Type B pancreatic cell (in vitro differentiated cells): Measurements from ENCODE around the gene CIAO2B. TPM values are rescaled to one million over a fixed set of nuclear protein-coding genes. Genes with fewer than 3 reads are reported as not detected.
"Not testable (repeated sequence)": the region's sequence is repeated elsewhere in the genome, so short reads cannot be mapped to it uniquely, and the experiment has no call there.

Experiments used
- DNase-seq: peaks from one replicate; pipeline ENCODE4 v3.0.0; 2021; ENCODE audit warnings: mixed read lengths; ENCODE audit not compliant: unreplicated experiment; ENCODE audit errors: extremely low spot score
- H3K27ac Mint-ChIP-seq: 2 replicates; pipeline ENCODE4 v1.8.0; 2021; ENCODE audit warnings: mild to moderate bottlenecking, mixed read lengths
- H3K27me3 Mint-ChIP-seq: 2 replicates; pipeline ENCODE4 v1.8.0; 2021; ENCODE audit warnings: mixed read lengths
- H3K36me3 Mint-ChIP-seq: 2 replicates; pipeline ENCODE4 v1.8.0; 2021; ENCODE audit warnings: mixed read lengths
- H3K4me1 Mint-ChIP-seq: one replicate; pipeline ENCODE4 v1.8.0; 2021; ENCODE audit warnings: mixed read lengths; ENCODE audit not compliant: unreplicated experiment
- H3K4me3 Mint-ChIP-seq: 2 replicates; pipeline ENCODE4 v1.8.0; 2021; ENCODE audit warnings: mild to moderate bottlenecking, mixed read lengths
- H3K9me3 Mint-ChIP-seq: 2 replicates; pipeline ENCODE4 v1.8.0; 2021; ENCODE audit warnings: mixed read lengths
- CTCF ChIP-seq: fragments of 200-600 bp; sonication (generic); conservative IDR thresholded peaks from 2 replicates; pipeline ENCODE4 v1.5.0; 2021; ENCODE audit warnings: antibody characterized with exemption, mild to moderate bottlenecking
- total RNA-seq: library from RNA; stranded (reverse); gene quantifications from 2 replicates; pipeline ENCODE4 v1.2.1, GENCODE V29; 2021; ENCODE audit warnings: low replicate concordance

CIAO2B gene
- total RNA-seq, 1 donor from 2014 or later = 71.3 TPM

- no peaks in the 10 kb centered on the region for H3K36me3 Mint-ChIP-seq
- H3K27me3 Mint-ChIP-seq = peaks cover 28% of the 10 kb centered on the region
- peaks cover 5% of the 10 kb centered on the region for H3K9me3 Mint-ChIP-seq
- TF ChIP-seq CTCF = no peak
- no peak overlapping the region for H3K4me3 Mint-ChIP-seq
- peaks cover 5% of the 10 kb centered on the region for H3K4me1 Mint-ChIP-seq
- no peak overlapping the region for H3K27ac Mint-ChIP-seq
- DNase-seq = no peak
Observed at GRCh38 chr16:66948134-66948836, 14.1 kb upstream of the CIAO2B start.

- H3K4me3 Mint-ChIP-seq = no peak overlapping the region
- peaks cover 28% of the 10 kb centered on the region for H3K27me3 Mint-ChIP-seq
- DNase-seq = peak; percentile 81
- peaks cover 4% of the 10 kb centered on the region for H3K36me3 Mint-ChIP-seq
- H3K27ac Mint-ChIP-seq = peak overlapping the region; percentile 30
- peaks cover 5% of the 10 kb centered on the region for H3K9me3 Mint-ChIP-seq
- peak; percentile 93 for TF ChIP-seq CTCF
- peaks cover 5% of the 10 kb centered on the region for H3K4me1 Mint-ChIP-seq
Observed at GRCh38 chr16:66947302-66948065, 13.3 kb upstream of the CIAO2B start.

- Mint-ChIP-seq H3K4me1 (peaks cover 5% of the 10 kb centered on the region), H3K27me3 (peaks cover 27% of the 10 kb centered on the region), H3K4me3 (no peak overlapping the region), H3K27ac (peak overlapping the region; percentile 30), H3K9me3 (peaks cover 5% of the 10 kb centered on the region), H3K36me3 (peaks cover 4% of the 10 kb centered on the region)
- TF ChIP-seq CTCF = no peak
- DNase-seq = no peak
Observed at GRCh38 chr16:66946974-66947301, 12.7 kb upstream of the CIAO2B start.

- Mint-ChIP-seq H3K27ac (no peak overlapping the region), H3K4me1 (peaks cover 5% of the 10 kb centered on the region), H3K9me3 (peaks cover 2% of the 10 kb centered on the region), H3K36me3 (peaks cover 4% of the 10 kb centered on the region), H3K27me3 (peaks cover 23% of the 10 kb centered on the region), H3K4me3 (no peak overlapping the region)
- TF ChIP-seq CTCF = no peak
- DNase-seq = no peak
Observed at GRCh38 chr16:66946541-66946940, 12.3 kb upstream of the CIAO2B start.

- H3K36me3 Mint-ChIP-seq = peaks cover 4% of the 10 kb centered on the region
- no peaks in the 10 kb centered on the region for H3K9me3 Mint-ChIP-seq
- H3K4me1 Mint-ChIP-seq = peaks cover 5% of the 10 kb centered on the region
- H3K27ac Mint-ChIP-seq = no peak overlapping the region
- H3K4me3 Mint-ChIP-seq = no peak overlapping the region
- peaks cover 19% of the 10 kb centered on the region for H3K27me3 Mint-ChIP-seq
- TF ChIP-seq CTCF = no peak
- no peak for DNase-seq
Observed at GRCh38 chr16:66945939-66946338, 11.7 kb upstream of the CIAO2B start.

- H3K27me3 Mint-ChIP-seq = peaks cover 15% of the 10 kb centered on the region
- H3K36me3 Mint-ChIP-seq, DNase-seq, H3K4me1 Mint-ChIP-seq, H3K27ac Mint-ChIP-seq, H3K9me3 Mint-ChIP-seq, H3K4me3 Mint-ChIP-seq: not testable (repeated sequence)
Observed at GRCh38 chr16:66944971-66945370, 10.8 kb upstream of the CIAO2B start.
